Gastrocnemius medialis (tissue), 4 donors: Measurements from ENCODE around the gene EAF1. TPM values are rescaled to one million over a fixed set of nuclear protein-coding genes. Genes with fewer than 3 reads are reported as not detected.
"Not testable (repeated sequence)": the region's sequence is repeated elsewhere in the genome, so short reads cannot be mapped to it uniquely, and the experiment has no call there.

Experiments
- ATAC-seq, 2 donors: fragments of 150-250 bp; one replicate each; pipeline ENCODE4 v1.9.1; 2016
- DNase-seq, 2 donors: peaks; one replicate each; pipeline ENCODE4 v3.0.0-alpha.2; 2019
- H3K27ac ChIP-seq, 4 donors: fragments of 200-600 bp; sonication (generic); 1 replicate in 1 of 4; 2 replicates in 3 of 4; pipeline ENCODE4 v1.5.1; 2016 to 2018; ENCODE audit warnings: mild to moderate bottlenecking in 2 of 4, moderate library complexity in 1 of 4
- H3K27me3 ChIP-seq, 3 donors: fragments of 200-600 bp; sonication (generic) in 2 of 3; 1 replicate in 1 of 3; 2 replicates in 2 of 3; pipeline versions ENCODE4 v1.5.1 to v1.6.0; 2016 to 2019; ENCODE audit warnings: mild to moderate bottlenecking in 1 of 3, moderate library complexity in 1 of 3
- H3K36me3 ChIP-seq, 2 donors: fragments of 200-600 bp; sonication (generic) in 1 of 2; one replicate each; pipeline ENCODE4 v1.5.1; 2017 to 2018
- H3K4me1 ChIP-seq, 2 donors: fragments of 200-600 bp; sonication (generic) in 1 of 2; one replicate each; pipeline ENCODE4 v1.5.1; 2016 to 2017; ENCODE audit warnings: mild to moderate bottlenecking in 2 of 2
- H3K4me3 ChIP-seq, 4 donors: fragments of 200-600 bp; sonication (generic) in 3 of 4; 1 replicate in 1 of 4; 2 replicates in 3 of 4; pipeline ENCODE4 v1.5.1; 2016 to 2019; ENCODE audit warnings: mild to moderate bottlenecking in 2 of 4
- H3K9me3 ChIP-seq, 3 donors: fragments of 200-600 bp; sonication (generic) in 2 of 3; 1 replicate in 1 of 3; 2 replicates in 2 of 3; pipeline ENCODE4 v1.5.1; 2016 to 2019
- CTCF ChIP-seq, 5 experiments: fragments of 450-650 bp in 3 of 5; fragments of 200-600 bp in 2 of 5; sonication (generic) in 2 of 5; IDR thresholded peaks in 4 of 5; conservative IDR thresholded peaks in 1 of 5; 1 replicate in 4 of 5; 2 replicates in 1 of 5; pipeline ENCODE4 v1.5.1; 2016 to 2019; ENCODE audit warnings: antibody characterized with exemption in 5 of 5, mild to moderate bottlenecking in 3 of 5, moderate library complexity in 3 of 5
- POLR2A ChIP-seq, 2 donors: fragments of 450-650 bp; IDR thresholded peaks; one replicate each; pipeline ENCODE4 v1.6.1; 2017; ENCODE audit warnings: antibody characterized with exemption in 2 of 2, mild to moderate bottlenecking in 2 of 2, moderate library complexity in 2 of 2
- in situ Hi-C, 4 donors: fragments of 200-750 bp; cut with MboI; loops; one replicate each; pipeline versions ENCODE4 v1.15.0 to v1.8.0; 2017; ENCODE audit warnings: low sequenced_read_pairs in 4 of 4
- intact Hi-C: fragments of 100-400 bp; cut with DNase I; formaldehyde crosslinking; loops from one replicate; pipeline ENCODE4 v1.15.1; 2023; ENCODE audit warnings: low total_unique reads
- total RNA-seq, 4 donors: library from RNA; depleted of rRNA; stranded (reverse); fragments of >200 nt; gene quantifications; one replicate each; pipeline versions ENCODE4 v1.1.0 to v1.2.3, GENCODE V29; 2016

The EAF1 gene
- total RNA-seq, 4 donors from 2014 or later = 9.4 to 17.3 (median 10.5) TPM

GRCh38 chr3:15387171-15387581 is 40.2 kb upstream of the EAF1 start:
- H3K27ac ChIP-seq = no peak overlapping the region
- in situ Hi-C loops = loop anchor here in 1 of 4 donors (10.0 kb wide), 2 partner anchors 52 to 122 kb away; partner anchors contain the start of gene SH3BP5
- TF ChIP-seq CTCF (IDR thresholded peaks at IDR 0.05 in 4 of 5, conservative IDR thresholded peaks at IDR 0.05 in 1 of 5) = no peak
- TF ChIP-seq POLR2A (IDR thresholded peaks at IDR 0.05) = no peak
- intact Hi-C loops = no loop called here
- ATAC-seq (peak in 1 of 2 donors; percentile 39), DNase-seq (no peak)
- no peaks in the 10 kb centered on the region for H3K9me3 ChIP-seq
- no peaks in the 10 kb centered on the region for H3K27me3 ChIP-seq
- H3K36me3 ChIP-seq = no peaks in the 10 kb centered on the region
- H3K4me3 ChIP-seq = no peak overlapping the region
- peaks cover 0 to 4% of the 10 kb centered on the region in 2 donors for H3K4me1 ChIP-seq

- Histone ChIP-seq H3K4me3 (no peak overlapping the region), H3K27me3 (no peaks in the 10 kb centered on the region), H3K4me1 (peaks cover 0 to 4% of the 10 kb centered on the region in 2 donors), H3K9me3 (no peaks in the 10 kb centered on the region), H3K36me3 (no peaks in the 10 kb centered on the region), H3K27ac (no peak overlapping the region)
- in situ Hi-C loops = loop anchor here in 1 of 4 donors (10.0 kb wide), 2 partner anchors 53 to 123 kb away; partner anchors contain the start of gene SH3BP5
- DNase-seq (no peak), ATAC-seq (no peak)
- intact Hi-C loops = no loop called here
- TF ChIP-seq POLR2A (IDR thresholded peaks at IDR 0.05) = no peak
- no peak for TF ChIP-seq CTCF (IDR thresholded peaks at IDR 0.05 in 4 of 5, conservative IDR thresholded peaks at IDR 0.05 in 1 of 5)
These were observed 39.7 kb upstream of the EAF1 start for GRCh38 chr3:15387735-15388134.

- H3K27ac ChIP-seq, H3K27me3 ChIP-seq, DNase-seq, intact Hi-C loops, H3K4me1 ChIP-seq, H3K36me3 ChIP-seq, H3K9me3 ChIP-seq, ATAC-seq, H3K4me3 ChIP-seq: not testable (repeated sequence)
- in situ Hi-C loops = loop anchor here in 1 of 4 donors (10.0 kb wide), 2 partner anchors 54 to 124 kb away; partner anchors contain the start of gene SH3BP5
These were observed 39.1 kb upstream of the EAF1 start for GRCh38 chr3:15388335-15388734.

GRCh38 chr3:15390460-15390859 is 36.9 kb upstream of the EAF1 start:
- peaks cover 0 to 4% of the 10 kb centered on the region in 2 donors for H3K4me1 ChIP-seq
- no peaks in the 10 kb centered on the region for H3K27me3 ChIP-seq
- TF ChIP-seq POLR2A (IDR thresholded peaks at IDR 0.05) = no peak
- no peak for TF ChIP-seq CTCF (IDR thresholded peaks at IDR 0.05 in 4 of 5, conservative IDR thresholded peaks at IDR 0.05 in 1 of 5)
- ATAC-seq (peak in 1 of 2 donors; percentile 65), DNase-seq (peak in 1 of 2 donors; percentile 50)
- no peaks in the 10 kb centered on the region for H3K36me3 ChIP-seq
- intact Hi-C loops = no loop called here
- H3K27ac ChIP-seq = no peak overlapping the region
- in situ Hi-C loops = no loop called here
- H3K9me3 ChIP-seq = no peaks in the 10 kb centered on the region
- no peak overlapping the region for H3K4me3 ChIP-seq

GRCh38 chr3:15391007-15391406 is 36.4 kb upstream of the EAF1 start:
- intact Hi-C loops (no loop called here), in situ Hi-C loops (no loop called here)
- peaks cover 0 to 4% of the 10 kb centered on the region in 2 donors for H3K4me1 ChIP-seq
- no peak for DNase-seq
- no peak overlapping the region for H3K4me3 ChIP-seq
- no peaks in the 10 kb centered on the region for H3K9me3 ChIP-seq
- no peak overlapping the region for H3K27ac ChIP-seq
- no peak for TF ChIP-seq POLR2A (IDR thresholded peaks at IDR 0.05)
- no peak for TF ChIP-seq CTCF (IDR thresholded peaks at IDR 0.05 in 4 of 5, conservative IDR thresholded peaks at IDR 0.05 in 1 of 5)
- no peak for ATAC-seq
- H3K36me3 ChIP-seq = no peaks in the 10 kb centered on the region
- no peaks in the 10 kb centered on the region for H3K27me3 ChIP-seq

- H3K9me3 ChIP-seq, H3K27me3 ChIP-seq, ATAC-seq, in situ Hi-C loops, DNase-seq, H3K4me1 ChIP-seq, H3K36me3 ChIP-seq, H3K4me3 ChIP-seq, H3K27ac ChIP-seq: not testable (repeated sequence)
- intact Hi-C loops = loop anchor here (2.0 kb wide), 1 partner anchor 42 kb away; no protein-coding TSS in a partner anchor
These were observed 34.1 kb upstream of the EAF1 start for GRCh38 chr3:15393252-15393651.
